Measurements from ENCODE around the gene JARID2. TPM values are rescaled to one million over a fixed set of nuclear protein-coding genes. Genes with fewer than 3 reads are reported as not detected.

The JARID2 gene
- total RNA-seq, 2 donors from 2014 or later = 9.1 to 10.7 TPM

DNA sequence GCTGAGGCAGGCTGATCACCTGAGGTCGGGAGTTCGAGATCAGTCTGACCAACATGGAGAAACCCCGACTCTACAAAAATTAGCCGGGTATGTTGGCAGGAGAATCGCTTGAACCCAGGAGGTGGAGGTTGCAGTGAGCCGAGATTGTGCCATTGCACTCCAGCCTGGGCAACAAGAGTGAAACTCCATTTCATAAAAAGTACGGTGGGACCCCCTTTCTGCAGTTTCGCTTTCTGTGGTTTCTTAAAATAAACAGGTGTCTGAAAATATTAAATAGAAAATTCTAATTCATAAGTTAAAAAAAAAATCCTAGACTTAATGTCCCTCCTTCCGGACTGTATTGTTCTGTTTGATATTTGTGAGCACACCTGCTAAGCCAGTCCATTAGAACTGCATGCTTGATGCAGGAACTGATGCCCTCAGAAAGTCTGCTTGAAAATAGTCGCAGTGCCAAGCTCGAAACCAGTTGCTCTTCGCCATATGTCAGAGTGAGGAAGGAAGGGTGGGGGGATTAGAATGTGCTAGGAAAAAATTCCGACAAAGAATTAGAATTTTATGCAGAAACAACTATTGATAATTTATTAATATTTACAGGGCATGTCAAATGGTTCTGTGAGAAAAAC, 85.9 kb downstream of the JARID2 start:
- H3K27ac ChIP-seq = no peak overlapping the region
- no peaks in the 10 kb centered on the region for H3K9me3 ChIP-seq
- no peak for DNase-seq
- no peaks in the 10 kb centered on the region for H3K36me3 ChIP-seq
- TF ChIP-seq, protein P1, sequence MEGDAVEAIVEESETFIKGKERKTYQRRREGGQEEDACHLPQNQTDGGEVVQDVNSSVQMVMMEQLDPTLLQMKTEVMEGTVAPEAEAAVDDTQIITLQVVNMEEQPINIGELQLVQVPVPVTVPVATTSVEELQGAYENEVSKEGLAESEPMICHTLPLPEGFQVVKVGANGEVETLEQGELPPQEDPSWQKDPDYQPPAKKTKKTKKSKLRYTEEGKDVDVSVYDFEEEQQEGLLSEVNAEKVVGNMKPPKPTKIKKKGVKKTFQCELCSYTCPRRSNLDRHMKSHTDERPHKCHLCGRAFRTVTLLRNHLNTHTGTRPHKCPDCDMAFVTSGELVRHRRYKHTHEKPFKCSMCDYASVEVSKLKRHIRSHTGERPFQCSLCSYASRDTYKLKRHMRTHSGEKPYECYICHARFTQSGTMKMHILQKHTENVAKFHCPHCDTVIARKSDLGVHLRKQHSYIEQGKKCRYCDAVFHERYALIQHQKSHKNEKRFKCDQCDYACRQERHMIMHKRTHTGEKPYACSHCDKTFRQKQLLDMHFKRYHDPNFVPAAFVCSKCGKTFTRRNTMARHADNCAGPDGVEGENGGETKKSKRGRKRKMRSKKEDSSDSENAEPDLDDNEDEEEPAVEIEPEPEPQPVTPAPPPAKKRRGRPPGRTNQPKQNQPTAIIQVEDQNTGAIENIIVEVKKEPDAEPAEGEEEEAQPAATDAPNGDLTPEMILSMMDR (IDR thresholded peaks at IDR 0.05) = no peak
- intact Hi-C loops (cut with DNase I) = no loop called here
- H3K4me3 ChIP-seq = no peak overlapping the region
- H3K9ac ChIP-seq (ENCODE audit: low read depth in 2 of 2, low read length in 2 of 2) = no peak overlapping the region
- H3K27me3 ChIP-seq = no peaks in the 10 kb centered on the region
- H3K4me1 ChIP-seq = no peaks in the 10 kb centered on the region

DNA sequence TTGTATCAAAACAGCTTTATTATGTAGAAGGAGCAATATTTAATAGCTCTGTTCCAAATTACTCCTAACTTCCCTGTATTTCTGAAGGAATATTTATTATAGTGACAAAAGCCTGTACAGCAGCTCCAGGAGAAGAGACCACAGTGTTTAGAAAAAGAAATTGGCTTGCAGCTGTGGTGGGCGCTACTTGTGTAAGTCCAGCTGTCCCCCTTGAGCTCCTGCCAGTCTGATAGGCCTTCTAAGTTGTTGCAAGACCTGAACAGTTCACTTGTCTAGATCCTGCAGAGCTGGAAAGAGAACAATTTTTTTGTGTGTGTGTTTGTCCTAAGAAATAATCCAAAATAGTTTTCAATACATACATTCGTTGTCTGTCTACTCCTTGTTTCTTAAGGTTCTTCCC, 86.6 kb downstream of the JARID2 start:
- H3K4me3 ChIP-seq = no peak overlapping the region
- intact Hi-C loops (cut with DNase I) = no loop called here
- H3K36me3 ChIP-seq = no peaks in the 10 kb centered on the region
- H3K4me1 ChIP-seq = no peaks in the 10 kb centered on the region
- no peaks in the 10 kb centered on the region for H3K27me3 ChIP-seq
- no peak overlapping the region for H3K9ac ChIP-seq (ENCODE audit: low read depth in 2 of 2, low read length in 2 of 2)
- no peak for DNase-seq
- TF ChIP-seq, protein P1 (IDR thresholded peaks at IDR 0.05) = no peak
- H3K9me3 ChIP-seq = no peaks in the 10 kb centered on the region
- no peak overlapping the region for H3K27ac ChIP-seq

DNA sequence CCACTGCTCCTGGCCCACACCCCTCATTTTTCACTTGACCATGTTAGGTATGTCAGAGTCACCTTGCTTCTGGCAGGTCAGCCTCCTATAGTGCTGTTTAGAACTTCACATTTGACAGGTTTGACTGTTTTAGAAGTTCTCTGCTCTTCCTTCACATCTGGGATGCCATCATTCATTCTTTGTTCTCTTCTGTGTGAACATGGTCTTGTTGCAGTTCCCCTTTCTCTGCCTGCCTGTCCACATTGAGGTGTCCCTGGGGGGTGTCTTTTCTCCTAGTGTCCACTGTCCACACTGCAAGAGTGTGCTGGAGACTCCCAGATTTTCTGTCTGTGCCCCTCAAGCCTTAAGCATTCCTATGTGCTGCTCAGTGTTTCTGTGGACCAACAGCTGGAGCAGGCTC, 89.5 kb downstream of the JARID2 start:
- no peaks in the 10 kb centered on the region for H3K36me3 ChIP-seq
- intact Hi-C loops (cut with DNase I) = no loop called here
- H3K9me3 ChIP-seq = no peaks in the 10 kb centered on the region
- H3K9ac ChIP-seq (ENCODE audit: low read depth in 2 of 2, low read length in 2 of 2) = no peak overlapping the region
- H3K27me3 ChIP-seq = no peaks in the 10 kb centered on the region
- H3K4me3 ChIP-seq = no peak overlapping the region
- H3K27ac ChIP-seq = no peak overlapping the region
- no peak for DNase-seq
- TF ChIP-seq, protein P1 (IDR thresholded peaks at IDR 0.05) = no peak
- no peaks in the 10 kb centered on the region for H3K4me1 ChIP-seq

DNA sequence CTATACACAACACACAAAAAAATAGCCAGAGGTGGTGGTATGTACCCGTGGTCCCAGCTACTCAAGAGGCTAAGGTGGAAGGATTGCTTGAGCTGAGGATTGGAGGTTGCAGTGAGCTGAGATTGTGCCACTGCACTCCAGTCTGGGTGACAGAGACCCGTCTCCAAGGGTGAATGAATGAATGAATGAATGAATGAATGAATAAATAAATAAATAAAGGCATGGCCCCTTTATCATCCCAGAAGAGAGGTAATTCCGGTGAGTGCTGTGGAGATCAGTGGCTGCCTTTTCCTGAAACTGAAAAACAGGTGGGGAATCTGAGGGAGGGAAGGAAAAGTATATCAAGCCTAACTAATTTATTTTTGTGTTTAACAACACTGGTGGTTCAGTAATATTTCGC, 90.0 kb downstream of the JARID2 start:
- Histone ChIP-seq H3K27ac (no peak overlapping the region), H3K4me3 (no peak overlapping the region), H3K9me3 (no peaks in the 10 kb centered on the region), H3K4me1 (no peaks in the 10 kb centered on the region), H3K27me3 (no peaks in the 10 kb centered on the region), H3K36me3 (no peaks in the 10 kb centered on the region), H3K9ac (ENCODE audit: low read depth in 2 of 2, low read length in 2 of 2) (no peak overlapping the region)
- DNase-seq = no peak
- intact Hi-C loops (cut with DNase I) = no loop called here
- TF ChIP-seq, protein P1 (IDR thresholded peaks at IDR 0.05) = no peak

DNA sequence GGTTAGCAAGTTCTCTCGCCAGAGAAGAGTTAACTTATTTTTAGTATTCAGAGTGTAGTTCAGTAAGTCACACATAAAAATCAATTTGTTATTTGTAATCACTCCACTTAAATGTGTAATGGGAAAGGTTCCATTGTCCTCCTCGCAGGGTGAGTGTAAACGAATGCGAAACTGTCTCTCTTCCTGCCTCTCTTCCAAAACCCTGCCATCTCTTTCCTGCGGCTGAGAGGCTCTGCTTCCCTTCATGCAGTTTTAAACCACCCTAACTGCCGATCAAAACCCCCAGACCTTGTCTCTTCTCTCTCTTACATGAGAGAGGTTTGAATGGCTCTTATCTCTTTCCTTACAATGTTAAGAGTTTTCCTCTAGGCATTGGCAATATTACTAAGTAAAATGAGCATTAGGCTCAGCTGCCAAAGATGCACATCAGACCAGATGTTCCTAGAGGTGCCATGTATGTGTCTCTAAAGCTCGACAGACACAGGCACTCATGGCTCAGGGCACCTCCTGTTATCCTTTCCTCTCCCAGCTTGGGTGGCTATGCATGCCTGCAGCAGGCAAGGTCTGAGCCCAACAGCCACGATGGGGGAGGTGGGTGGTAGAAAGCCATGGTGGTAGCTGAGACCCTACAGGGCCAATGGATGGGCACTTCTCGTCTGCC, 91.2 kb downstream of the JARID2 start:
- Histone ChIP-seq H3K9ac (ENCODE audit: low read depth in 2 of 2, low read length in 2 of 2) (no peak overlapping the region), H3K4me3 (no peak overlapping the region), H3K27ac (no peak overlapping the region), H3K36me3 (no peaks in the 10 kb centered on the region), H3K9me3 (no peaks in the 10 kb centered on the region), H3K27me3 (no peaks in the 10 kb centered on the region), H3K4me1 (no peaks in the 10 kb centered on the region)
- TF ChIP-seq, protein P1 (IDR thresholded peaks at IDR 0.05) = no peak
- DNase-seq = no peak
- intact Hi-C loops (cut with DNase I) = no loop called here

All from colonic mucosa (tissue), 4 donors.